H1 (cell line): ENCODE results near the gene HIPK2. TPM values are rescaled to one million over a fixed set of nuclear protein-coding genes. Genes with fewer than 3 reads are reported as not detected.

Source experiments
- SAP30 ChIP-seq: fragments of 300-600 bp; sonication (generic); IDR thresholded peaks from 2 replicates; pipeline ENCODE4 v1.7.1; 2012; ENCODE audit warnings: low read length, moderate library complexity, mild to moderate bottlenecking, inconsistent platforms; ENCODE audit not compliant: insufficient read depth, insufficient replicate concordance
- polyA plus RNA-seq, 7 experiments: library from polyadenylated mRNA; depleted of rRNA in 3 of 7; stranded (reverse) in 5 of 7; unstranded in 2 of 7; fragments of >200 nt in 5 of 7; fragments of 200-250 nt in 2 of 7; gene quantifications; 1 replicate in 5 of 7; 2 replicates in 1 of 7; 4 replicates in 1 of 7; pipeline versions ENCODE4 v1.2.1 to v1.2.3, GENCODE V29; 2011 to 2013; ENCODE audit warnings: missing spikeins in 2 of 7, mixed read lengths in 2 of 7
- total RNA-seq: library from RNA; stranded (reverse); fragmentation: NEBNext Ultra II Directional; extraction: Animal tissue kit (Norgen Biotek cat#: 25700); gene quantifications from 2 replicates; pipeline ENCODE4 v1.2.1, GENCODE V29; 2021

Gene HIPK2
- total and polyA plus RNA-seq, 2 of the 8 experiments (the other 6 are each of a cell fraction or from before 2014, with no cell fraction given): 8.3 to 24.3 TPM

GRCh38 chr7:139749545-139749944 lies 28.3 kb downstream of the HIPK2 start (continued):
- no peak for TF ChIP-seq SAP30
